Mucosa of stomach (tissue), 1 donor: ENCODE measurements around the gene SLC17A3.

Source experiments
- H3K27me3 ChIP-seq: one replicate; pipeline ENCODE4 v1.7.0; 2013; ENCODE audit warnings: mild to moderate bottlenecking, low read length; ENCODE audit not compliant: control insufficient read depth, insufficient read depth
- H3K36me3 ChIP-seq: one replicate; pipeline ENCODE4 v1.7.0; 2013; ENCODE audit warnings: low read length; ENCODE audit not compliant: control insufficient read depth, insufficient read depth
- H3K4me1 ChIP-seq: one replicate; pipeline ENCODE4 v1.7.0; 2013; ENCODE audit warnings: mild to moderate bottlenecking, low read length; ENCODE audit not compliant: control insufficient read depth, insufficient read depth
- H3K4me3 ChIP-seq: one replicate; pipeline ENCODE4 v1.7.0; 2013; ENCODE audit warnings: low read length
- H3K9ac ChIP-seq: one replicate; pipeline ENCODE4 v1.7.0; 2013; ENCODE audit warnings: mild to moderate bottlenecking, low read length, moderate library complexity
- H3K9me3 ChIP-seq: one replicate; pipeline ENCODE4 v1.7.0; 2013; ENCODE audit warnings: mild to moderate bottlenecking, low read length, moderate library complexity; ENCODE audit not compliant: control insufficient read depth
- donor health status: Pancreatic carcinoma.

The SLC17A3 gene

DNA sequence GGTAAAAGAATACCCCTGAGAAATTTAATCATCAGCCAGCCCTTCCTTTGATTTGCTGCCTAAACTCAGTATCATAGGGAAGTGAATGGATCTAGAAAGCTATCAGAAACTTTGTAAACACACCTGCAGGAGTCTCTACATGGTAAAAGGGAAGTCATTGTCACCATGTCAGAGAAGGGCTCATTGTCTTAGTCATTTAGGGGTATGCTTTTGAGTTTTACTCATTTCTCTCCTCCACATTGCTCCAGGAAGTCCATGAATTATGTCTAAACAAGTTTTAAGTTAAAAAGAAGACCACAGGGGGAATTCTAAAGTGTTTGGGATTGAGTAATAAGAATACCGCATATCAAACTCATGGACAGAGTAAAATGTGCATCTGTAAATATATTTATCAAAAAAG, 44.7 kb downstream of the SLC17A3 start:
- Histone ChIP-seq H3K9me3 (no peaks in the 10 kb centered on the region), H3K4me1 (no peaks in the 10 kb centered on the region), H3K27me3 (no peaks in the 10 kb centered on the region), H3K4me3 (no peak overlapping the region), H3K36me3 (no peaks in the 10 kb centered on the region), H3K9ac (no peak overlapping the region)

DNA sequence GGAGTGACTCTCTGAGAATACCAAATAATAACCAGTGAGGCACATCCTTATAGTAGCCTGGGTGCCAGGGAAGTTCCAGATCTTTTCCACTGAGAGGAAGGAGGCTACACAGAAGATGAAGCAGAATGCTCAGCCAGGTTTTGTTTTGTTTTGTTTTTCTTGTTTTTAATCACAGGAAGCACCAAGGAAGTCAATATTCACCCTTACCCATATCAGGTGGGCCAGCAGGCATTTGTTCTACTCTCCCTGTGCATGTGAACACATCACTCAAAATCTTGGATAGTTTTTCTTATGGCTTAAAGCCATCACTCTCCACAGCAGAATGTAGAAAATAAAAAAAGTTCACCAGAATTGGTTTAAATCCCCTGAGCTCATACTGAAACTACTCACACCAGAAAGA, 52.7 kb downstream of the SLC17A3 start:
- H3K9ac ChIP-seq, result no peak overlapping the region
- H3K36me3 ChIP-seq, result no peaks in the 10 kb centered on the region
- no peak overlapping the region for H3K4me3 ChIP-seq
- no peaks in the 10 kb centered on the region for H3K9me3 ChIP-seq
- H3K4me1 ChIP-seq, result no peaks in the 10 kb centered on the region
- no peaks in the 10 kb centered on the region for H3K27me3 ChIP-seq

DNA sequence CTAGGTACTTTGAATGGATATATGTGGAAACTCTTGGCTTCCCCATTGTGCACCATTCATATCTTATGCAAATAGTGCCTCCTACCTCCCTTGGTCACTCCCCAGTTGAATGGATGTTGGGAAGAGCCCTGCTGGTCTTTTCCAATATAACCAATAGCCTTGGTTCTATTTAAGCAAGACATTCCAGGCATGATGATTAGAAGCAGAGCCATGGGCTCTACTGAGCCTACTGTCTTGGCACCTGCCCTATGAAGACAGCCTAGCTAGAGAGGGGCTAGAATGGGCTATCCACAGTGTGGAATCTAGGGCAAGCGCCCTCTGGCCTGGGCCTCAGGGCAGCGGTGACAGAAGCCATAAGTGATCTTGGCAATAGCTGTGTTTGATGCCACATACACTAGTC, 57.8 kb downstream of the SLC17A3 start:
- no peaks in the 10 kb centered on the region for H3K36me3 ChIP-seq
- no peak overlapping the region for H3K4me3 ChIP-seq
- no peaks in the 10 kb centered on the region for H3K4me1 ChIP-seq
- no peak overlapping the region for H3K9ac ChIP-seq
- H3K27me3 ChIP-seq, result no peaks in the 10 kb centered on the region
- H3K9me3 ChIP-seq, result no peaks in the 10 kb centered on the region

DNA sequence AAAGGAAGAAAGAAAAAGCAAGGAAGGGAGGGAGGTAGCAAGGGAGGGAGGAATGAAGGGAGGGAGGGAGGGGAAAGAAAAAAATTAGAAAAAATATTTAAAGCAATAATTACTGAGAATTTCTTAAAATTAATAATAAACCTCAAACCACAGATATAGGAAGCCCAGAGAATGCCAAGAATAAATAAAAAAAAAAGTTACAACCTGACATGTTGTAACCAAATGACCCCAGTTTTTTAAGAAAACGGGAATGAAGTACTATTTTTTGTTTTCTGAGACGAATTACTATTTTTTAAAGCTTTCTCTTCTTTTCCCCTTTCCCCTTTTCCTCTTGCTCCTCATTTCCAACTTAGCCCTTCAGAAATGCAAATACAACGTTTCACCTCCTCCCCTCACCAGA, 58.8 kb downstream of the SLC17A3 start:
- Histone ChIP-seq H3K4me3 (no peak overlapping the region), H3K36me3 (no peaks in the 10 kb centered on the region), H3K9me3 (no peaks in the 10 kb centered on the region), H3K27me3 (no peaks in the 10 kb centered on the region), H3K9ac (no peak overlapping the region), H3K4me1 (no peaks in the 10 kb centered on the region)

DNA sequence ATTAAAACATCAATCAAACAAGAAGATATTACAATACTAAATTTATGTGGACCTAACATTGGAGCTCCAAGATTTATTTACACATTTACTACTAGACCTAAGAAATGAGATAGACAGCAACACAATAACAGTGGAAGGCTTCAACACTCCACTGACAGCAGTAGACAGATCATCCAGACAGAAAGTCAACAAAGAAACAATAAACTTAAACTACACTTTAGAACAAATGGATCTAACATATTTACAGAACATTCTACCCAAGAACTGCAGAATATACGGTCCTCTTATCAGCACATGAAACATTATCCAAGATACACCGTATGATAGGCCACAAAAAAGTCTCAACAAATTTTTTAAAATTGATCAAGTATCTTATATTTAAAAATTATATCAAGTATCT, 69.2 kb downstream of the SLC17A3 start:
- Histone ChIP-seq H3K9ac (no peak overlapping the region), H3K27me3 (no peaks in the 10 kb centered on the region), H3K9me3 (no peaks in the 10 kb centered on the region)

DNA sequence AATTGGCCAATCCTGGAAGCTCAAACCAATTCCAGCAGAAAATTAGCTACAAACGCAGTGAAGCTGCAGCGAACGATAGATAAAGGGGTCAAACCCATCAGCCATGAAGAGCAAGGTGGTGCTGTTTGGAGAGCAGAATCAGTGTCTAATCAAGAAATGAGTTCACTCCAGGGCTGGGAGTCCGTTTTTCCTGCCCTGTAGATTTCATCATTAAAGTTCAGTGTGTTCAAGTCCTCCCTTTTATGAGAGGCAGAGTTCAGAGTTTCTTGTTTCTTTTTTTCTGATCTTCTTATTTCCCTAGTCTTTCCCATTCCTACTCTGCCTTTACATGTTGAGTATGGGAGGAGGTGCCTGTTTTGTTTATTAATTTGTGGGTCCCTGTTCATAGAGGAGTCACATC, 72.6 kb downstream of the SLC17A3 start:
- Histone ChIP-seq H3K36me3 (no peaks in the 10 kb centered on the region), H3K9ac (no peak overlapping the region)

More for the DNA sequence above, 69.2 kb downstream of the SLC17A3 start:
- Histone ChIP-seq H3K36me3 (no peaks in the 10 kb centered on the region), H3K4me3 (no peak overlapping the region), H3K4me1 (no peaks in the 10 kb centered on the region)

More for the DNA sequence above, 72.6 kb downstream of the SLC17A3 start:
- Histone ChIP-seq H3K27me3 (peaks cover 7% of the 10 kb centered on the region), H3K4me3 (no peak overlapping the region), H3K9me3 (no peaks in the 10 kb centered on the region), H3K4me1 (no peaks in the 10 kb centered on the region)
